ENCODE data around the gene DNAI7.

Gene DNAI7

DNA sequence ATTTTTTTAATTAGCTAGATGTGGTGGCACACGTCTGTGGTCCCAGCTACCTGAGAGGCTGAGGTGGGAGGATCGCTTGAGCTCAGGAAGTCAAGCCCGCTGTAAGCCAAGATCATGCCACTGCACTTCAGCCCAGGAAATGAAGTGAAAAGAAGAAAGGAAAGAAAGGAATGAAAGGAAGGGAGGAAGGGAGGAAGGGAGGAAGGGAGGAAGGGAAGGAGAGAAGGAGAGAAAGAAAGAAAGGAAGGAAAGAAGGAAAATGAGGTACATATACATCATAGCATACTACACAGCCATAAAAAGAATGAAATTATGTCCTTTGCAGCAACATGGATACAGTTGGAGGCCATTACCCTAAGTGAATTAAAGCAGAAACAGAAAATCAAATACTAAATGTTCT, 12.2 kb downstream of the DNAI7 start:
- Histone ChIP-seq H3K4me1 (ENCODE audit: control insufficient read depth, insufficient read depth, low read length, poor library complexity, severe bottlenecking) (no peaks in the 10 kb centered on the region), H3K9me3 (ENCODE audit: control insufficient read depth, low read length) (no peaks in the 10 kb centered on the region), H3K36me3 (ENCODE audit: control insufficient read depth, insufficient read depth, low read length) (no peaks in the 10 kb centered on the region), H3K27ac (ENCODE audit: low read depth, low read length, severe bottlenecking) (no peak overlapping the region), H3K4me3 (ENCODE audit: extremely low read depth, insufficient read depth, low read length, poor library complexity, severe bottlenecking) (no peak overlapping the region)
- WGBS, 2 experiments (ENCODE audit: insufficient coverage in 2 of 2): 86 to 93% methylated on average over 3 of the region's 3 CpGs

DNA sequence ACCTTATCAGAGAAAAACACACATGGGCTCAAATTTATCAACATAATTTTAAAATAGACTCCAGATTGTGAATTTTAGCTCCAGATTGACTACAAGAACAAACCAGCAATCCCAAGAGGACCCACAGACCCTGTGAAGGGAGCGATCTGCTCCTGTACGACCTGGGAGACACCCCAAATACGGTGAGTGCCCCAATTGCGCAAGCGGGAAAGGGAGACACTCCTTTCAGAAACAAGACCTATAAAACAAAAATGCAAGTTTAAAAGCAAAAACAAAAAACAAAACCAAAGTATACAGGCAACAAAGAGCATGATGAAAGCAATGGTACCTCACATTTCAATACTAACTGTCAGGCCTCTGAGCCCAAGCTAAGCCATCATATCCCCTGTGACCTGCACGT, 32.1 kb downstream of the DNAI7 start:
- no peaks in the 10 kb centered on the region for H3K4me1 ChIP-seq (ENCODE audit: control insufficient read depth, insufficient read depth, low read length, poor library complexity, severe bottlenecking)
- 80 to 92% methylated on average over 2 to 6 of the region's 6 CpGs for WGBS, 2 experiments (ENCODE audit: insufficient coverage in 2 of 2)
- H3K36me3 ChIP-seq (ENCODE audit: control insufficient read depth, insufficient read depth, low read length): no peaks in the 10 kb centered on the region
- no peak overlapping the region for H3K4me3 ChIP-seq (ENCODE audit: extremely low read depth, insufficient read depth, low read length, poor library complexity, severe bottlenecking)
- H3K9me3 ChIP-seq (ENCODE audit: control insufficient read depth, low read length): no peaks in the 10 kb centered on the region
- no peak overlapping the region for H3K27ac ChIP-seq (ENCODE audit: low read depth, low read length, severe bottlenecking)

DNA sequence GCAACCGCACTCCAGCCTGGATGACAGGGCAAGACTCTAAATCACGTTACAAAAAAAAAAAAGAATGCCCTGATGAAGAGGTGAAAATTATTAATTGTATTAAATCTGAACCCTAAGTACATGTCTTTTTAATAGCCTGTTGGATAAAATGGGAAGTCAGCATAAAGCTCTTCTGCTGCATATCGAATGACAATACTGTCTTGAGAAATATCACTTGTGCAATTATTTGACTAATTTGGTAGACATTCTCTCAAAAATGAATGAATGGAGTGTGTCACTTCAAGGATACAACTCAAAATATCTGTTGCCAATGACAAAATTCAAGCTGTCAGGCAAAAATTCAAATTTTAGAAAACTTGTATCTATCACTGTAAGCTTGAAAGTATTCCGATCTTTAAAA, 38.9 kb downstream of the DNAI7 start:
- H3K9me3 ChIP-seq (ENCODE audit: control insufficient read depth, low read length): no peaks in the 10 kb centered on the region
- no peak overlapping the region for H3K4me3 ChIP-seq (ENCODE audit: extremely low read depth, insufficient read depth, low read length, poor library complexity, severe bottlenecking)
- H3K27ac ChIP-seq (ENCODE audit: low read depth, low read length, severe bottlenecking): no peak overlapping the region
- H3K36me3 ChIP-seq (ENCODE audit: control insufficient read depth, insufficient read depth, low read length): no peaks in the 10 kb centered on the region
- 94 to 100% methylated on average over 2 to 3 of the region's 4 CpGs for WGBS, 2 experiments (ENCODE audit: insufficient coverage in 2 of 2)
- peaks cover 3% of the 10 kb centered on the region for H3K4me1 ChIP-seq (ENCODE audit: control insufficient read depth, insufficient read depth, low read length, poor library complexity, severe bottlenecking)

GRCh38 chr12:25155022-25155576, 39.9 kb downstream of the DNAI7 start:
- WGBS, 2 experiments (ENCODE audit: insufficient coverage in 2 of 2): no CpG with 5 or more reads among the region's 2 CpGs
- no peak overlapping the region for H3K4me3 ChIP-seq (ENCODE audit: extremely low read depth, insufficient read depth, low read length, poor library complexity, severe bottlenecking)
- H3K27ac ChIP-seq (ENCODE audit: low read depth, low read length, severe bottlenecking): no peak overlapping the region
- H3K9me3 ChIP-seq (ENCODE audit: control insufficient read depth, low read length): no peaks in the 10 kb centered on the region
- no peaks in the 10 kb centered on the region for H3K36me3 ChIP-seq (ENCODE audit: control insufficient read depth, insufficient read depth, low read length)
- H3K4me1 ChIP-seq (ENCODE audit: control insufficient read depth, insufficient read depth, low read length, poor library complexity, severe bottlenecking): peaks cover 3% of the 10 kb centered on the region

- no peaks in the 10 kb centered on the region for H3K9me3 ChIP-seq (ENCODE audit: control insufficient read depth, low read length)
- no peak overlapping the region for H3K4me3 ChIP-seq (ENCODE audit: extremely low read depth, insufficient read depth, low read length, poor library complexity, severe bottlenecking)
- peaks cover 3% of the 10 kb centered on the region for H3K4me1 ChIP-seq (ENCODE audit: control insufficient read depth, insufficient read depth, low read length, poor library complexity, severe bottlenecking)
- H3K36me3 ChIP-seq (ENCODE audit: control insufficient read depth, insufficient read depth, low read length): no peaks in the 10 kb centered on the region
- H3K27ac ChIP-seq (ENCODE audit: low read depth, low read length, severe bottlenecking): no peak overlapping the region
- WGBS, 2 experiments (ENCODE audit: insufficient coverage in 2 of 2): 67% methylated on average over 3 of the region's 5 CpGs; no CpG with 5 or more reads in 1 of the 2 experiments
Observed at GRCh38 chr12:25152055-25152454, 42.9 kb downstream of the DNAI7 start.

GRCh38 chr12:25151476-25151875, 43.5 kb downstream of the DNAI7 start:
- H3K36me3 ChIP-seq (ENCODE audit: control insufficient read depth, insufficient read depth, low read length): no peaks in the 10 kb centered on the region

GRCh38 chr12:25146686-25147085, 48.3 kb downstream of the DNAI7 start:
- H3K36me3 ChIP-seq (ENCODE audit: control insufficient read depth, insufficient read depth, low read length): no peaks in the 10 kb centered on the region
- no peak overlapping the region for H3K27ac ChIP-seq (ENCODE audit: low read depth, low read length, severe bottlenecking)
- WGBS, 2 experiments (ENCODE audit: insufficient coverage in 2 of 2): 100% methylated on average over 1 of the region's 1 CpG; no CpG with 5 or more reads in 1 of the 2 experiments

More at GRCh38 chr12:25151476-25151875, 43.5 kb downstream of the DNAI7 start:
- Histone ChIP-seq H3K4me3 (ENCODE audit: extremely low read depth, insufficient read depth, low read length, poor library complexity, severe bottlenecking) (no peak overlapping the region), H3K27ac (ENCODE audit: low read depth, low read length, severe bottlenecking) (no peak overlapping the region), H3K4me1 (ENCODE audit: control insufficient read depth, insufficient read depth, low read length, poor library complexity, severe bottlenecking) (peaks cover 3% of the 10 kb centered on the region), H3K9me3 (ENCODE audit: control insufficient read depth, low read length) (no peaks in the 10 kb centered on the region)
- WGBS, 2 experiments (ENCODE audit: insufficient coverage in 2 of 2): 80 to 83% methylated on average over 1 of the region's 5 CpGs

GRCh38 chr12:25135531-25136154, 59.3 kb downstream of the DNAI7 start:
- Histone ChIP-seq H3K36me3 (ENCODE audit: control insufficient read depth, insufficient read depth, low read length) (no peaks in the 10 kb centered on the region), H3K27ac (ENCODE audit: low read depth, low read length, severe bottlenecking) (no peak overlapping the region), H3K4me3 (ENCODE audit: extremely low read depth, insufficient read depth, low read length, poor library complexity, severe bottlenecking) (no peak overlapping the region), H3K9me3 (ENCODE audit: control insufficient read depth, low read length) (no peaks in the 10 kb centered on the region), H3K4me1 (ENCODE audit: control insufficient read depth, insufficient read depth, low read length, poor library complexity, severe bottlenecking) (no peaks in the 10 kb centered on the region)
- WGBS, 2 experiments (ENCODE audit: insufficient coverage in 2 of 2): 66 to 93% methylated on average over 3 to 5 of the region's 6 CpGs

More at GRCh38 chr12:25146686-25147085, 48.3 kb downstream of the DNAI7 start:
- Histone ChIP-seq H3K4me1 (ENCODE audit: control insufficient read depth, insufficient read depth, low read length, poor library complexity, severe bottlenecking) (peaks cover 2% of the 10 kb centered on the region), H3K4me3 (ENCODE audit: extremely low read depth, insufficient read depth, low read length, poor library complexity, severe bottlenecking) (no peak overlapping the region), H3K9me3 (ENCODE audit: control insufficient read depth, low read length) (no peaks in the 10 kb centered on the region)

GRCh38 chr12:25131270-25131669, 63.7 kb downstream of the DNAI7 start:
- Histone ChIP-seq H3K4me3 (ENCODE audit: extremely low read depth, insufficient read depth, low read length, poor library complexity, severe bottlenecking) (no peak overlapping the region), H3K4me1 (ENCODE audit: control insufficient read depth, insufficient read depth, low read length, poor library complexity, severe bottlenecking) (no peaks in the 10 kb centered on the region), H3K27ac (ENCODE audit: low read depth, low read length, severe bottlenecking) (no peak overlapping the region), H3K9me3 (ENCODE audit: control insufficient read depth, low read length) (no peaks in the 10 kb centered on the region), H3K36me3 (ENCODE audit: control insufficient read depth, insufficient read depth, low read length) (no peaks in the 10 kb centered on the region)
- WGBS, 2 experiments (ENCODE audit: insufficient coverage in 2 of 2): 100% methylated on average over 1 of the region's 2 CpGs; no CpG with 5 or more reads in 1 of the 2 experiments

GRCh38 chr12:25130741-25131188, 64.2 kb downstream of the DNAI7 start:
- no peaks in the 10 kb centered on the region for H3K4me1 ChIP-seq (ENCODE audit: control insufficient read depth, insufficient read depth, low read length, poor library complexity, severe bottlenecking)

GRCh38 chr12:25126746-25127145, 68.2 kb downstream of the DNAI7 start:
- H3K4me1 ChIP-seq (ENCODE audit: control insufficient read depth, insufficient read depth, low read length, poor library complexity, severe bottlenecking): no peaks in the 10 kb centered on the region
- H3K9me3 ChIP-seq (ENCODE audit: control insufficient read depth, low read length): no peaks in the 10 kb centered on the region
- H3K36me3 ChIP-seq (ENCODE audit: control insufficient read depth, insufficient read depth, low read length): no peaks in the 10 kb centered on the region
- 88 to 91% methylated on average over 1 of the region's 1 CpG for WGBS, 2 experiments (ENCODE audit: insufficient coverage in 2 of 2)
- no peak overlapping the region for H3K27ac ChIP-seq (ENCODE audit: low read depth, low read length, severe bottlenecking)
- H3K4me3 ChIP-seq (ENCODE audit: extremely low read depth, insufficient read depth, low read length, poor library complexity, severe bottlenecking): no peak overlapping the region

More at GRCh38 chr12:25130741-25131188, 64.2 kb downstream of the DNAI7 start:
- Histone ChIP-seq H3K36me3 (ENCODE audit: control insufficient read depth, insufficient read depth, low read length) (no peaks in the 10 kb centered on the region), H3K4me3 (ENCODE audit: extremely low read depth, insufficient read depth, low read length, poor library complexity, severe bottlenecking) (no peak overlapping the region), H3K27ac (ENCODE audit: low read depth, low read length, severe bottlenecking) (no peak overlapping the region), H3K9me3 (ENCODE audit: control insufficient read depth, low read length) (no peaks in the 10 kb centered on the region)
